Measurements from ENCODE around the gene DDX6. TPM values are rescaled to one million over a fixed set of nuclear protein-coding genes. Genes with fewer than 3 reads are reported as not detected.
A peak's percentile ranks its signal among the peaks of the same experiment; 100 is the strongest.
"Not testable (repeated sequence)": the region's sequence is repeated elsewhere in the genome, so short reads cannot be mapped to it uniquely, and the experiment has no call there.

The DDX6 gene
- polyA plus RNA-seq, 1 donor = 71.9 TPM

- Histone ChIP-seq H3K27me3 (ENCODE audit: control insufficient read depth, insufficient read depth, low read length) (no peaks in the 10 kb centered on the region), H3K4me1 (ENCODE audit: control insufficient read depth, insufficient read depth, low read length) (peaks cover 10% of the 10 kb centered on the region), H3K36me3 (ENCODE audit: control insufficient read depth, insufficient read depth, low read length) (no peaks in the 10 kb centered on the region), H3K9me3 (ENCODE audit: control insufficient read depth, low read depth, low read length) (no peaks in the 10 kb centered on the region), H3K4me3 (ENCODE audit: low read length) (peak overlapping the region; percentile 78), H3K27ac (ENCODE audit: low read length) (peak overlapping the region; percentile 98)
- DNase-seq = peak; percentile 12 to 61
- 11% methylated on average over 5 of the region's 39 CpGs for WGBS (ENCODE audit: insufficient coverage, low lambda C conversion rate)
These were observed 1.1 kb upstream of the DDX6 start for GRCh38 chr11:118791961-118792569.

DNA sequence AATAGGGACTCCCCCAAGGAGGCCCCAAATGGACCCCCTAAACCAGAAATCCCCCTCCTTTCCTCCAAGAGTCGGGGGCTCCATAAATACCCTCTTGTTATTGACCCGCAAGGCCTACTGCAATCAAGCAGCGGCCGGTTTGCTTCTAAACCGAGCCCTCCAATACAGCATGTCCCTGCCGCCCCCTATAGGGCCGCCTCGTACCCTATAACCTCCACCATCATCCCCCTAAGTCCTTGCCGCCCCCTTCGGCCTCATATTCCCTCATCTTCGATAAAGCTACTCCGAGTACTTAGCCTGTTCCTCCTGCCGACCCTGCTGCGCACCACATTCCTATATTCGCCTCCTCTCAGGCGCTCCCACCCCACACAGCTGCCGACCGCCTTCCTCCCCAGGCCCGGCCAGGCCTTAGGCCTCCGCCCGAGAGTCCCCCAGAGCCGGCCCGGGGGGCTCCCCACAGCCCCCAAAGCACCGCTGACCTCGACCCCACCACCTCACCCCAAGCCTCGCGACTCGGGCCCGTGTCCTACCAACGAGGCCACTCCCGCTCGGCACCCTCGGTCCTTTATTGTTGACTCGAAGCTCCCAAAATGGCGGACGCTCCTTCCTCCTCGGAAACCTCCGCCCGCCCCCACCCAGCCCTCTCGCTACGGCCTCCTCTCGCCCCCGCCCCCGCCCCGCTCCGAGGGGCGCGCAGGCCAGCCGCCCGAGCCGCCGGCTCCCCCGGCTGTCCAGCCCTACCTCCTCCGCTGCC, 430 bp downstream of the DDX6 start:
- DNase-seq = peak; percentile 52 to 87
- whole genome bisulfite sequencing (ENCODE audit: insufficient coverage, low lambda C conversion rate) = 0% methylated on average over 3 of the region's 54 CpGs
- peaks cover 13% of the 10 kb centered on the region for H3K4me1 ChIP-seq (ENCODE audit: control insufficient read depth, insufficient read depth, low read length)
- H3K27ac ChIP-seq (ENCODE audit: low read length) = peak overlapping the region; percentile 98
- H3K27me3 ChIP-seq (ENCODE audit: control insufficient read depth, insufficient read depth, low read length) = no peaks in the 10 kb centered on the region
- H3K4me3 ChIP-seq (ENCODE audit: low read length) = peak overlapping the region; percentile 78
- peaks cover 6% of the 10 kb centered on the region for H3K36me3 ChIP-seq (ENCODE audit: control insufficient read depth, insufficient read depth, low read length)
- H3K9me3 ChIP-seq (ENCODE audit: control insufficient read depth, low read depth, low read length) = no peaks in the 10 kb centered on the region

DNA sequence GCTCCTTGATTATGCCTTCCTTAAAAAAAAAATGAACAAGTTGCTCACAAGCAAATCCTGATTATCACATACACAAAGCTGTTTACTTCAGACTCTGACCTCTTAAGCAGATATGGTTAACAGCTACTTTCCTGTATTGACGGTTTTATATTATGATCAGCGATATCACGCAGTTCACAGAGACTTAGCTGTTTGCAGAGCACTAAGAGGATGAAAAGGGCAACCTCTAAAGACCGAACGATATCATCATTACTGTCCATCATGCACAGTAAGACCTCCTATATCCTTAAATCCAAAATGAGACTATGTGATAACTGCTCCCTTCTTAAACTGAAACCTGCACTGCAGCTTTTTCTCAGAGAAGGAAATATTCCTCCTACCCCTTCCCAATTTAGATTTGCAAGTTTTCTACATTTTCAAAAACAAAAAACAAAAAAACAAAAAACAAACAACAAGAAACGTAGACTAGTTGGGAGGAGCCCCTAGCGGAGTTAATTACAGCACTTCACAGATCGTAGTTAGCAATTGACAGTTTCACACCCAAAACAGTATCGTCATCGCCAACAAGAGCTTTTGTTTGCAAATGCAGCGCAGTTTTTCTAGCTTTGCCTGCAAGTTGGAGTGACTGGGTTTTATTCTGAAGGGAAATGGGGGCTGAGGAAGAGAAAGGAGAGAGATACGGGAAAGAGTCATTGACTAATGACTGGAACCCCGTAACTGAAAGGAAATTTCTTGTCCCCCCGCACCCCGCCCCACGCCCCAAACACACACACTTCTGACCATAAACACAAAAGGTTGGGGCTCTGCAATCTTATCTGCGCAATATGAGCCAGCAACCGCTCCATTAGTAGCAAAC, 1.2 kb downstream of the DDX6 start:
- peak overlapping the region; percentile 98 for H3K27ac ChIP-seq (ENCODE audit: low read length)
- H3K36me3 ChIP-seq (ENCODE audit: control insufficient read depth, insufficient read depth, low read length) = peaks cover 9% of the 10 kb centered on the region
- no CpG with 5 or more reads among the region's 18 CpGs for WGBS (ENCODE audit: insufficient coverage, low lambda C conversion rate)
- peak; percentile 32 to 78 for DNase-seq
- H3K27me3 ChIP-seq (ENCODE audit: control insufficient read depth, insufficient read depth, low read length) = no peaks in the 10 kb centered on the region
- no peaks in the 10 kb centered on the region for H3K9me3 ChIP-seq (ENCODE audit: control insufficient read depth, low read depth, low read length)
- peak overlapping the region; percentile 78 for H3K4me3 ChIP-seq (ENCODE audit: low read length)
- peaks cover 13% of the 10 kb centered on the region for H3K4me1 ChIP-seq (ENCODE audit: control insufficient read depth, insufficient read depth, low read length)

DNA sequence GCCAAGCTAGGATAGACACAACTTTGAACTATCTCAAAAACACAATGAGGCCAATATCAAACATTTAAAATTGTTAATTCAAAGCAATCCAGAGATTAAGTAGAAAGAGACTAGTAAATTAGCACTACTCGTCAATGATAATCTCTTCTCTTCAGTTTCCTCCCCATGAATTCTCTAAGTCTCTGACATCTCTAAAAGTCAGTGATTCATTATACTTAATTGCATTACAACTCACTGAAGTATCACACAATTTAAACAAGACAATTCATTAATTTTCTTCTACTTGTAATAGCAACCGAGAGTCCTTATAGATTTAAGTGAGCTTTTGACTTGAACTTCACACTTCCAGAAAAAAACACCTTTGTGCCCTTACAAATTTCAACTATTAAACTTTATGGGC, 4.3 kb downstream of the DDX6 start:
- 40% methylated on average over 1 of the region's 2 CpGs for WGBS (ENCODE audit: insufficient coverage, low lambda C conversion rate)
- no peak overlapping the region for H3K27ac ChIP-seq (ENCODE audit: low read length)
- H3K4me1 ChIP-seq (ENCODE audit: control insufficient read depth, insufficient read depth, low read length) = peaks cover 13% of the 10 kb centered on the region
- H3K27me3 ChIP-seq (ENCODE audit: control insufficient read depth, insufficient read depth, low read length) = no peaks in the 10 kb centered on the region
- no peaks in the 10 kb centered on the region for H3K9me3 ChIP-seq (ENCODE audit: control insufficient read depth, low read depth, low read length)
- no peak for DNase-seq
- H3K36me3 ChIP-seq (ENCODE audit: control insufficient read depth, insufficient read depth, low read length) = peaks cover 31% of the 10 kb centered on the region
- H3K4me3 ChIP-seq (ENCODE audit: low read length) = no peak overlapping the region

DNA sequence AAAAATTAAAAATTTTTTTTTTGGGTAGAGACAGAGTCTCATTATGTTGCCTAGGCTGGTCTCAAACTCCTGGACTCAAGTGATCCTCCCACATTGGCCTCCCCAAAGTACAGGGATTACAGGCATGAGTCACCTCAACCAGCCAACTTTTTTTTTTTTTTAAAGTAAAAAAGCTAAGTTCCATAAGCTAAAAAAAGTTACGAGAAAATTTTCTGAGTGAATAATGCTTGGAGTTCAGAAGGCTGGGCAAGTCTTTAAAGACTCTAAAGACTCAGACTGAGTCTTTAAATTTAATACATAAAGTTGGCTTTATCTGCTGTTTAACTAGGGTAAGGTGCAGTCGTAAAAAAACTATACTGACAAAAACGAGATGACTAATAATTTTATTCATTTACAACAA, 5.6 kb downstream of the DDX6 start:
- Histone ChIP-seq H3K4me3 (ENCODE audit: low read length) (no peak overlapping the region), H3K27ac (ENCODE audit: low read length) (no peak overlapping the region), H3K27me3 (ENCODE audit: control insufficient read depth, insufficient read depth, low read length) (no peaks in the 10 kb centered on the region), H3K9me3 (ENCODE audit: control insufficient read depth, low read depth, low read length) (no peaks in the 10 kb centered on the region), H3K4me1 (ENCODE audit: control insufficient read depth, insufficient read depth, low read length) (peaks cover 13% of the 10 kb centered on the region), H3K36me3 (ENCODE audit: control insufficient read depth, insufficient read depth, low read length) (peaks cover 37% of the 10 kb centered on the region)
- WGBS (ENCODE audit: insufficient coverage, low lambda C conversion rate) = 80% methylated on average over 1 of the region's 3 CpGs
- DNase-seq = no peak

DNA sequence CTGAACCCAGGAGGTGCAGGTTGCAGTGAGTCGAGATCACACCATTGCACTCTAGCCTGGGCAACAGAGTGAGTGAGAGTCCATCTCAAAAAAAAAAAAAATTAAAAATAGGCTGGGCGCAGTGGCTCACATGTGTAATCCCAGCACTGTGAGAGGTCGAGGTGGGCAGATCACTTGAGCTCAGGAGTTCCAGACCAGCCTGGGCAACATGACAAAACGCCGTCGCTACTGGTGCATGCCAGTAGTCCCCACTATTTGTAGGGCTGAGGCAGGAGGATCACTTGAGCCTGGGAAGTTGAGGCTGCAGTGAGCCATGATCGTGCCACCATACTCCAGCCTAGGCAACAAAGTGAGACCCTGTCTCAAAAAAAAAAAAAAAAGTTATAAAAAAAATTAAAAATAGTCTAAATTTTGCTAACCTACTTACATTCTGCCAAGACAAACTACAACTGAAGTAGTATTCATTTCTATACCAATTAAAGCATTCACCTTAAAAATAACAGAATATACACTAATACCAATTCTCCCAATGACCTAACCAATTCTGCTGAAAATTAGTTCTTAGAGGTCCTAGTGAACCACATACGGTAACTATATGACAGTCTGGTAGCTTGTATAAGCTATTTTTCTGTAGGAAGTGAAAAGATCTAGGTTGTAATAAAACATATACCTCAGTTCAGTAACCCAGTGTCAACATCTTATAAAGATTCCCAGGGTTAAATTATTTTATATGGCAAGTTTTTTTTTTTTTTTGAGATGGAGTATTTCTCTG, 7.1 kb downstream of the DDX6 start:
- peaks cover 13% of the 10 kb centered on the region for H3K4me1 ChIP-seq (ENCODE audit: control insufficient read depth, insufficient read depth, low read length)
- H3K9me3 ChIP-seq (ENCODE audit: control insufficient read depth, low read depth, low read length) = no peaks in the 10 kb centered on the region
- 90% methylated on average over 2 of the region's 8 CpGs for WGBS (ENCODE audit: insufficient coverage, low lambda C conversion rate)
- no peaks in the 10 kb centered on the region for H3K27me3 ChIP-seq (ENCODE audit: control insufficient read depth, insufficient read depth, low read length)
- H3K4me3 ChIP-seq (ENCODE audit: low read length) = no peak overlapping the region
- no peak for DNase-seq
- H3K36me3 ChIP-seq (ENCODE audit: control insufficient read depth, insufficient read depth, low read length) = peaks cover 47% of the 10 kb centered on the region
- H3K27ac ChIP-seq (ENCODE audit: low read length) = no peak overlapping the region

DNA sequence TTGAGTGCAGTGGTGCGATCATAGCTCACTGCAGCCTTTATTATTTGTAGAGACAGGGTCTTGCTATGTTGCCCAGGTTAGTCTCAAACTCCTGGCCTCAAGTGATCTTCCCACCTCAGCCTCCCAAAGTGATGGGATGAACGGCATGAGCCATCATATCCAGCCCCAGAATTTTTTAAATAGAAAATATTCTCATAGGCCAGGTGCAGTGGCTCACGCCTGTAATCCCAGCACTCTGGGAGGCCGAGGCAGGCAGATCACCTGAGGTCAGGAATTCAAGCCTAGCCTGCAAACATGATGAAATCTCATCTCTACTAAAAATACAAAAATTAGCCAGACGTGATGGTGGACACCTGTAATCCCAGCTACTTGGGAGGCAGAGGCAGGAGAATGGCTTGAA, 7.6 kb downstream of the DDX6 start:
- not testable (repeated sequence) for H3K4me1 ChIP-seq (ENCODE audit: control insufficient read depth, insufficient read depth, low read length); H3K27ac ChIP-seq (ENCODE audit: low read length); DNase-seq; H3K27me3 ChIP-seq (ENCODE audit: control insufficient read depth, insufficient read depth, low read length); H3K9me3 ChIP-seq (ENCODE audit: control insufficient read depth, low read depth, low read length); H3K4me3 ChIP-seq (ENCODE audit: low read length)
- peaks cover 53% of the 10 kb centered on the region for H3K36me3 ChIP-seq (ENCODE audit: control insufficient read depth, insufficient read depth, low read length)
- no CpG with 5 or more reads among the region's 5 CpGs for WGBS (ENCODE audit: insufficient coverage, low lambda C conversion rate)

- Histone ChIP-seq H3K4me3 (ENCODE audit: low read length) (no peak overlapping the region), H3K4me1 (ENCODE audit: control insufficient read depth, insufficient read depth, low read length) (no peaks in the 10 kb centered on the region), H3K9me3 (ENCODE audit: control insufficient read depth, low read depth, low read length) (no peaks in the 10 kb centered on the region), H3K27ac (ENCODE audit: low read length) (no peak overlapping the region), H3K36me3 (ENCODE audit: control insufficient read depth, insufficient read depth, low read length) (peaks cover 73% of the 10 kb centered on the region), H3K27me3 (ENCODE audit: control insufficient read depth, insufficient read depth, low read length) (no peaks in the 10 kb centered on the region)
- DNase-seq = no peak
- 100% methylated on average over 3 of the region's 5 CpGs for WGBS (ENCODE audit: insufficient coverage, low lambda C conversion rate)
These were observed 12.1 kb downstream of the DDX6 start for GRCh38 chr11:118778898-118779297.

GRCh38 chr11:118774032-118774431, 16.9 kb downstream of the DDX6 start:
- 91% methylated on average over 2 of the region's 4 CpGs for WGBS (ENCODE audit: insufficient coverage, low lambda C conversion rate)
- Histone ChIP-seq H3K9me3 (ENCODE audit: control insufficient read depth, low read depth, low read length) (no peaks in the 10 kb centered on the region), H3K36me3 (ENCODE audit: control insufficient read depth, insufficient read depth, low read length) (peaks cover 66% of the 10 kb centered on the region), H3K27ac (ENCODE audit: low read length) (no peak overlapping the region), H3K27me3 (ENCODE audit: control insufficient read depth, insufficient read depth, low read length) (no peaks in the 10 kb centered on the region), H3K4me3 (ENCODE audit: low read length) (no peak overlapping the region), H3K4me1 (ENCODE audit: control insufficient read depth, insufficient read depth, low read length) (no peaks in the 10 kb centered on the region)
- no peak for DNase-seq
